ENCODE data around the gene JMY. TPM values are rescaled to one million over a fixed set of nuclear protein-coding genes. Genes with fewer than 3 reads are reported as not detected.

JMY gene, protein sequence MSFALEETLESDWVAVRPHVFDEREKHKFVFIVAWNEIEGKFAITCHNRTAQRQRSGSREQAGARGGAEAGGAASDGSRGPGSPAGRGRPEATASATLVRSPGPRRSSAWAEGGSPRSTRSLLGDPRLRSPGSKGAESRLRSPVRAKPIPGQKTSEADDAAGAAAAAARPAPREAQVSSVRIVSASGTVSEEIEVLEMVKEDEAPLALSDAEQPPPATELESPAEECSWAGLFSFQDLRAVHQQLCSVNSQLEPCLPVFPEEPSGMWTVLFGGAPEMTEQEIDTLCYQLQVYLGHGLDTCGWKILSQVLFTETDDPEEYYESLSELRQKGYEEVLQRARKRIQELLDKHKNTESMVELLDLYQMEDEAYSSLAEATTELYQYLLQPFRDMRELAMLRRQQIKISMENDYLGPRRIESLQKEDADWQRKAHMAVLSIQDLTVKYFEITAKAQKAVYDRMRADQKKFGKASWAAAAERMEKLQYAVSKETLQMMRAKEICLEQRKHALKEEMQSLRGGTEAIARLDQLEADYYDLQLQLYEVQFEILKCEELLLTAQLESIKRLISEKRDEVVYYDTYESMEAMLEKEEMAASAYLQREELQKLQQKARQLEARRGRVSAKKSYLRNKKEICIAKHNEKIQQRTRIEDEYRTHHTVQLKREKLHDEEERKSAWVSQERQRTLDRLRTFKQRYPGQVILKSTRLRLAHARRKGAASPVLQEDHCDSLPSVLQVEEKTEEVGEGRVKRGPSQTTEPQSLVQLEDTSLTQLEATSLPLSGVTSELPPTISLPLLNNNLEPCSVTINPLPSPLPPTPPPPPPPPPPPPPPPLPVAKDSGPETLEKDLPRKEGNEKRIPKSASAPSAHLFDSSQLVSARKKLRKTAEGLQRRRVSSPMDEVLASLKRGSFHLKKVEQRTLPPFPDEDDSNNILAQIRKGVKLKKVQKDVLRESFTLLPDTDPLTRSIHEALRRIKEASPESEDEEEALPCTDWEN
- total RNA-seq (10 to 100 TPM in 1 of 2 donors, 1 to 10 TPM in 1; 7.0 to 33.6 TPM), polyA plus RNA-seq (1 to 10 TPM; 2.0 to 2.8 TPM)
- long read RNA-seq, donor 1, full-length matches to known transcripts = 3 of 83 reads
- long read RNA-seq, donor 1, partial matches to known transcripts = 70 of 83 reads
- long read RNA-seq, donor 1, other reads (novel, unspliced or antisense) = 10 of 83 reads
- long read RNA-seq, donor 2, partial matches to known transcripts = 52 of 52 reads
- long read RNA-seq, donor 2, other reads (novel, unspliced or antisense) = 0 of 52 reads
- long read RNA-seq, donor 3, partial matches to known transcripts = 38 of 43 reads
- long read RNA-seq, donor 3, other reads (novel, unspliced or antisense) = 5 of 43 reads
- long read RNA-seq, donor 4, partial matches to known transcripts = 57 of 57 reads
- long read RNA-seq, donor 4, other reads (novel, unspliced or antisense) = 0 of 57 reads
- long read RNA-seq, donor 5, partial matches to known transcripts = 102 of 107 reads
- long read RNA-seq, donor 5, other reads (novel, unspliced or antisense) = 5 of 107 reads

DNA sequence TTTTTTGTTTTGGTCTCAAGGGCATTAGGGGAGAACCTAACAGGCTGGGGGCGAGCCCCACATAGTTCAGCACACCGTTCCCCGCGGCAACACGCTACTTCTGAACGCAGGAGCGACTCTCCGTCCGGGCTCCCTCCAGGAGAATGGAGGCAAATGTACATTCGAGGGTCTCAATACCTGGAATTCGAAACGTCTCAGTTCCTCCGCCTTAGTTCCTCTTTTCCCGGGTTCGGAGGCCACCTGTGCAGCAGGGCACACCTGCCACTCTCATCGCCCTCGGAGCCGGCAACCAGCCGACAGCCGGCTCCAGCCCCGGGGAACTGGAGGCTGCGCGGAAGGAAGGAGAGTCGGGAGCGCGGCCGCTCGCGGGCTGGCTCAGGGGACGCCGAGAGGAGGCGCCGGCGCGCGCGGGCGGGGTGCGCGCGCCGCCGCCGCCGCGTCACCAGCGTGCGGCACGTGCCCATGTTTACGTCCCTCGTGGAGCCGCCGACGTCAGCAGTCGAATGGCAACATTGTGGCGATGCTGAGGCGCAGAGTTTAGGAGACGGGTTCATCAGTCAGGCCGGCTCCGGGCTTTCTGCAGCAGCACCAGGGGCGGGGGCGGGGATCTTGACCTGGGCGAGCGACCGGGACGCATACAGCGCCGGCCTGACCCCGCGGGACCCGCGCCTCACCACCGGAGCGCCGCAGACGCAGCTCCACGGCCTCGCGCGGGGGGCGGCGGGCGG is at the start of gene JMY:
JMY (plus strand) TSS at position 498 of the 728 bp plus-strand sequence. CDS start 520 bp downstream, outside the sequence.
- 0 to 1% methylated on average over 83 of the region's 83 CpGs for WGBS, 2 donors
- ATAC-seq (ENCODE audit: insufficient read depth, low FRiP score) = peak; percentile 93
- Histone ChIP-seq H3K9ac (ENCODE audit: insufficient read depth in 1 of 2, low read length in 2 of 2) (peak within 1 kb of the TSS; percentile 54 to 63), H3K27me3 (ENCODE audit: control insufficient read depth in 3 of 3, insufficient read depth in 3 of 3, low read length in 2 of 3) (peaks cover 0 to 7% (median 0%) of the 10 kb centered on the region in 3 donors), H3K4me1 (ENCODE audit: control insufficient read depth in 5 of 5, insufficient read depth in 5 of 5, low read length in 5 of 5) (peaks cover 0 to 16% (median 6%) of the 10 kb centered on the region in 5 donors), H3K27ac (ENCODE audit: low read depth in 1 of 2, low read length in 1 of 2) (peak within 1 kb of the TSS; percentile 89 to 91), H3K36me3 (ENCODE audit: control insufficient read depth in 4 of 4, insufficient read depth in 4 of 4, low read length in 4 of 4) (no peaks in the 10 kb centered on the region), H3K9me3 (ENCODE audit: control insufficient read depth in 4 of 4, insufficient read depth in 3 of 4, low read length in 3 of 4) (no peaks in the 10 kb centered on the region), H3K4me3 (peak within 1 kb of the TSS; percentile 84)
- TF ChIP-seq, protein P1, sequence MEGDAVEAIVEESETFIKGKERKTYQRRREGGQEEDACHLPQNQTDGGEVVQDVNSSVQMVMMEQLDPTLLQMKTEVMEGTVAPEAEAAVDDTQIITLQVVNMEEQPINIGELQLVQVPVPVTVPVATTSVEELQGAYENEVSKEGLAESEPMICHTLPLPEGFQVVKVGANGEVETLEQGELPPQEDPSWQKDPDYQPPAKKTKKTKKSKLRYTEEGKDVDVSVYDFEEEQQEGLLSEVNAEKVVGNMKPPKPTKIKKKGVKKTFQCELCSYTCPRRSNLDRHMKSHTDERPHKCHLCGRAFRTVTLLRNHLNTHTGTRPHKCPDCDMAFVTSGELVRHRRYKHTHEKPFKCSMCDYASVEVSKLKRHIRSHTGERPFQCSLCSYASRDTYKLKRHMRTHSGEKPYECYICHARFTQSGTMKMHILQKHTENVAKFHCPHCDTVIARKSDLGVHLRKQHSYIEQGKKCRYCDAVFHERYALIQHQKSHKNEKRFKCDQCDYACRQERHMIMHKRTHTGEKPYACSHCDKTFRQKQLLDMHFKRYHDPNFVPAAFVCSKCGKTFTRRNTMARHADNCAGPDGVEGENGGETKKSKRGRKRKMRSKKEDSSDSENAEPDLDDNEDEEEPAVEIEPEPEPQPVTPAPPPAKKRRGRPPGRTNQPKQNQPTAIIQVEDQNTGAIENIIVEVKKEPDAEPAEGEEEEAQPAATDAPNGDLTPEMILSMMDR (IDR thresholded peaks at IDR 0.05; ENCODE audit: control extremely low read depth, extremely low read depth) = no peak
- peak; percentile 84 to 89 (median 89) for DNase-seq

DNA sequence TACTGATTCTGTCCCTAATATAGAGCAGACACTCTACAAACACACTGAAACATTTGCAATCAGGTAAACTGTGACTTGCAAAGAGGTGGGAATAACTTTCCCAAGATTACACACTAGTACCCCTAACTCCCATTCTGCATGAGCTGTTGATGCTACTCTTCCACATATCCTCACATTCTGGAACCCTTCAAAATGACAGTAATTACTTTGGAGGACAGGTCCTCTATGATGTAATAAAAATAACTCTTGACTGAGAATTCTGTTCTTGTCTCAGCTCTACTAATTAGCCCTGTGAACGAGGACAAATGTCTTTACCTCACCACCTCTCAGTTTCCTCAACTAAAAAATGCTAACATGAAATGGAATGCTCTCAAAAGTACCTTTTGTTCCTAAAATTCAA is 49.5 kb upstream of the JMY start:
- Histone ChIP-seq H3K9me3 (ENCODE audit: control insufficient read depth in 4 of 4, insufficient read depth in 3 of 4, low read length in 3 of 4) (no peaks in the 10 kb centered on the region), H3K27ac (ENCODE audit: low read depth in 1 of 2, low read length in 1 of 2) (no peak overlapping the region), H3K4me1 (ENCODE audit: control insufficient read depth in 5 of 5, insufficient read depth in 5 of 5, low read length in 5 of 5) (peaks cover 0 to 10% (median 2%) of the 10 kb centered on the region in 5 donors), H3K36me3 (ENCODE audit: control insufficient read depth in 4 of 4, insufficient read depth in 4 of 4, low read length in 4 of 4) (no peaks in the 10 kb centered on the region), H3K27me3 (ENCODE audit: control insufficient read depth in 3 of 3, insufficient read depth in 3 of 3, low read length in 2 of 3) (no peaks in the 10 kb centered on the region), H3K4me3 (no peak overlapping the region), H3K9ac (ENCODE audit: insufficient read depth in 1 of 2, low read length in 2 of 2) (no peak overlapping the region)
- TF ChIP-seq, protein P1 (IDR thresholded peaks at IDR 0.05; ENCODE audit: control extremely low read depth, extremely low read depth) = no peak
- DNase-seq (no peak), ATAC-seq (ENCODE audit: insufficient read depth, low FRiP score) (no peak)
- 82 to 86% methylated on average over 1 of the region's 1 CpG for WGBS, 2 donors

Measured in lung (tissue), 16 donors.